Adipocyte (in vitro differentiated cells): ENCODE measurements around the gene DTX2.
A peak's percentile ranks its signal among the peaks of the same experiment; 100 is the strongest.
"Not testable (repeated sequence)": the region's sequence is repeated elsewhere in the genome, so short reads cannot be mapped to it uniquely, and the experiment has no call there.

ENCODE experiments used
- DNase-seq: peaks from one replicate; pipeline ENCODE4 v3.0.0-alpha.2; 2015; ENCODE audit warnings: low read depth
- H3K27me3 ChIP-seq: replicated peaks from 2 replicates; pipeline ENCODE4 v1.7.0; 2013; ENCODE audit warnings: mild to moderate bottlenecking, low read length, moderate library complexity; ENCODE audit not compliant: control insufficient read depth, insufficient read depth
- H3K36me3 ChIP-seq: 2 replicates; pipeline ENCODE4 v1.7.0; 2013; ENCODE audit warnings: low read length, mild to moderate bottlenecking, moderate library complexity; ENCODE audit not compliant: control insufficient read depth, insufficient read depth, severe bottlenecking
- H3K4me1 ChIP-seq: 2 replicates; pipeline ENCODE4 v1.7.0; 2013; ENCODE audit warnings: mild to moderate bottlenecking, low read length, moderate library complexity; ENCODE audit not compliant: control insufficient read depth, insufficient read depth
- H3K4me3 ChIP-seq: 2 replicates; pipeline ENCODE4 v1.7.0; 2013; ENCODE audit warnings: mild to moderate bottlenecking, low read length, moderate library complexity
- H3K9ac ChIP-seq: 2 replicates; pipeline ENCODE4 v1.7.0; 2013; ENCODE audit warnings: mild to moderate bottlenecking, low read length, moderate library complexity
- H3K9me3 ChIP-seq: 2 replicates; pipeline ENCODE4 v1.7.0; 2013; ENCODE audit warnings: mild to moderate bottlenecking, low read length, moderate library complexity; ENCODE audit not compliant: control insufficient read depth

The DTX2 gene

DNA sequence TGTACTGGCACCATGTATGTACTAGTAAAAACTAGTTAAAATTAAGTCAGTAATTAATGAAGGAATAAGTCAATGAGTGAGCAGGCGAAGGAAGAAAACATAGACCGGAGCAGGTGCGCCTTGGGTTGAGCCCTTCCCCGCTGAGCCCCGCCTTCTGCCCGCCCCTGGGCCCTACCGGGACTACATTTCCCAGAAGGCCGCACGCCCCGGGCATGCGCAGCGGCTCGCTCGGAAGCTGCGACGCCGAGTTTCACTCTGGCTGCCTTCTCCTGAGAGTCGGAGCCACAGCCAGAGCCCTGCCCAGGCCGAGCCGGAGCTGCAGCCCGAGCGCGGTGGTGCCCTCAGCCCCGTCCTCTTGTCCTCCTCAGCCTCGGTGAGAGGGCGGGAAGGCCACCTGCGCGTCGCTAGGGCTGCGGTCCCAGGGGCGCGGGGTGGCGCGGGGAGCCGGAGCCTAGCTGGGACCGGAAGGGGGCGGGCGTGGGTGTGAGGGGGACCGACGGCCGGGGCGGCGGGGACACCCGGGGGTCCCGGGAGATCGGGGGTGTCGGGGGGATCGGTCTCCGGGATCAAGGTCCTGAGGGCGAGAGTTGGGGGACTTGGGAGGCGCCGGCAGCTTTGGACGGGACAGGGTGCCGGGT, at the start of gene DTX2:
DTX2 (plus strand) TSS at position 246 of the 638 bp plus-strand sequence. CDS start 18,801 bp downstream, outside the sequence.
- H3K36me3 ChIP-seq, H3K27me3 ChIP-seq, H3K4me1 ChIP-seq, DNase-seq, H3K9me3 ChIP-seq: not testable (repeated sequence)
- peak within 1 kb of the TSS; percentile 63 for H3K9ac ChIP-seq
- peak within 1 kb of the TSS; percentile 63 for H3K4me3 ChIP-seq

DNA sequence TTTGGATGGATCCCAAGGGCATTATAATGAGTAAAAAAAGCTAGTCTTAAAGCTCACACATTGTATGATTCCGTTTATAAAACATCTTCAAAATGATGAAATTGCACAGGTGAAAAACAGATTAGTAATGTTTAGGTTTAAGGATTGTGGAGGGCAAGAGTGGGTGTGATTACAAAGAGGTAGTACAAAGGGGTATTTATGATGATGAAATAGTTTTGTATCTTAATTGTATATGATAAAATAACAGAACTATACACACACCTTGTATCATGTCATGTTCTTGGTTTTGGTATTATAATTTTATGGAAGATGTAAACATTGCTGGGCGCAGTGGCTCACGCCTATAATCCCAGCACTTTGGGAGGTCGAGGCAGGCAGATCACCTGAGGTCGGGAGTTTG, 49.3 kb upstream of the DTX2 start:
- no peaks in the 10 kb centered on the region for H3K36me3 ChIP-seq
- H3K9me3 ChIP-seq: no peaks in the 10 kb centered on the region
- DNase-seq: no peak
- no peaks in the 10 kb centered on the region for H3K4me1 ChIP-seq
- H3K27me3 ChIP-seq: peaks cover 3% of the 10 kb centered on the region
- H3K9ac ChIP-seq: no peak overlapping the region
- H3K4me3 ChIP-seq: no peak overlapping the region

DNA sequence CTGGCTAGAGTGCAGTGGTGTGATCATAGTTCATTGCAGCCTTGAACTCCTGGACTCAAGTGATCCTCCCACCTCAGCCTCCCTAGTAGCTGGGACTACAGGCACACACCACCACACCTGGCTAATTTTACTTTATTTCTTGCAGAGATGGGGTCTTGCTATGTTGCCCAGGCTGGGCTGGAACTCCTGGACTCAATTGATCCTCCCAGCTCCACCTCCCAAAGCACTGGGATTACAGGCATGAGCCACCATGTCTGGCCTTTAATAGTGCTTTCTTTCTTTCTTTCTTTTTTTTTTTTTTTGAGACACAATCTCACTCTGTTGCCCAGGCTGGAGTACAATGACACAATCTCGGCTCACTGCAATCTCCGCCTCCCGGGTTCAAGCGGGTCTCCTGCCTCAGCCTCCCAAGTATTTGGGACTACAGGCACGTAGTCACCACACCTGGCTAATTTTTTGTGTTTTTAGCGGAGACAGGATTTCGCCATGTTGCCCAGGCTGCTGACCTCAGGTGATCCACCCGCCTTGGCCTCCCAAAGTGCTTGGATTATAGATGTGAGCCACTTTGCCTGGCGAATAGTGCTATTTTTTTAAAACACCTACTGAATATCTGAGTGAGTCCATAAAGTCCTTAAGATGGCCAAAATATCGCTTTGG, 43.7 kb upstream of the DTX2 start:
- H3K4me1 ChIP-seq, DNase-seq, H3K27me3 ChIP-seq, H3K4me3 ChIP-seq, H3K9ac ChIP-seq, H3K36me3 ChIP-seq, H3K9me3 ChIP-seq: not testable (repeated sequence)

DNA sequence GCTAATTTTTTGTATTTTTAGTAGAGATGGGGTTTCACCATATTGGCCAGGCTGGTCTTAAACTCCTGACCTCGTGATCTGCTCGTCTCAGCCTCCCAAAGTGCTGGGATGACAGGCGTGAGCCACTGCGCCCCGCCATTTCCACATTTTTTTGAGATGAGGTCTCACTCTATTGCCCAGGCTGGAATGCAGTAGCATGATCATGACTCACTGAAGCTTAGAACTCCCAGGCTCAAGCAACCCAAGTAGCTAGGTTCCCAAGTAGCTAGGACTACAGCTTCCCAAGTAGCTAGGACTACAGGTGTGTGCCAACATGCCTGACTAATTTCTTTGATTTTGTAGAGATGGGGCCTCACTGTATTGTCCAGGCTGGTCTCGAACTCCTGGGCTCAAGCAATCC, 40.4 kb upstream of the DTX2 start:
- H3K36me3 ChIP-seq, H3K27me3 ChIP-seq, H3K9ac ChIP-seq, H3K4me3 ChIP-seq, H3K9me3 ChIP-seq: not testable (repeated sequence)
- DNase-seq: peak; percentile 87
- H3K4me1 ChIP-seq: peaks cover 14% of the 10 kb centered on the region

DNA sequence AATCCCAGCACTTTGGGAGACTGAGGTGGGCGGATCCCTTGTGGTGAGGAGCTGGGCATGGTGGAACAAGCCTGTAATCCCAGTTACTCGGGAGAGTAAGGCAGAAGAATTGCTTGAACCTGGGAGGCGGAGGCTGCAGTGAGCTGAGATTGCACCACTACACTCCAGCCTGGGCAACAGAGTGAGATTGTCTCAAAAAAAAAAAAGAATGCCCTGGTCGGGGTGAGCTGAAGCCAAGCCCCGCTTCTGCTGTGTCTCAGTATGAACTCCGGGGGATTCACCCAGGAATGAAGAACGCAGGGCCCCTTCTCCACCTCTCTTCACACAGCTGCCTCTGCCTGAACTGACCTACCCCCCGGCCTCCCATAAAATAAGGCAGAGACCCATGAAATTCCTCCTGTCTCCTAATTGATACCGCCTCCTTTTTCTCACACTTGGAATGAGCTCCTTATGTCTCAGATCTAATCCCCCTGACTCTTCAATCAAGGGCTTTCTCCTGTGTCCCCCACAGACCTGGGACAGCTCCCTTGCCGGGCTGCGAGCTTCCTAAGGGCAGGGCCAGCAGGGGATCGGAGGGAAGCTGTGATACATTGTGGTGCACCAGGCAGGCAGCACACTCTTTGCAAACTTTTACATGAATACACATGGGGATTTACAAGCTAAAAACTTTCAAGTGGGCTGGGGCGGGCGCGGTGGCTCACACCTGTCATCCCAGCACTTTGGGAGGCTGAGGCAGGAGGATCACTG, 37.7 kb upstream of the DTX2 start:
- Histone ChIP-seq H3K4me3 (peak overlapping the region; percentile 27), H3K27me3 (no peaks in the 10 kb centered on the region), H3K9me3 (no peaks in the 10 kb centered on the region), H3K4me1 (peaks cover 14% of the 10 kb centered on the region), H3K36me3 (no peaks in the 10 kb centered on the region), H3K9ac (no peak overlapping the region)
- DNase-seq: no peak

DNA sequence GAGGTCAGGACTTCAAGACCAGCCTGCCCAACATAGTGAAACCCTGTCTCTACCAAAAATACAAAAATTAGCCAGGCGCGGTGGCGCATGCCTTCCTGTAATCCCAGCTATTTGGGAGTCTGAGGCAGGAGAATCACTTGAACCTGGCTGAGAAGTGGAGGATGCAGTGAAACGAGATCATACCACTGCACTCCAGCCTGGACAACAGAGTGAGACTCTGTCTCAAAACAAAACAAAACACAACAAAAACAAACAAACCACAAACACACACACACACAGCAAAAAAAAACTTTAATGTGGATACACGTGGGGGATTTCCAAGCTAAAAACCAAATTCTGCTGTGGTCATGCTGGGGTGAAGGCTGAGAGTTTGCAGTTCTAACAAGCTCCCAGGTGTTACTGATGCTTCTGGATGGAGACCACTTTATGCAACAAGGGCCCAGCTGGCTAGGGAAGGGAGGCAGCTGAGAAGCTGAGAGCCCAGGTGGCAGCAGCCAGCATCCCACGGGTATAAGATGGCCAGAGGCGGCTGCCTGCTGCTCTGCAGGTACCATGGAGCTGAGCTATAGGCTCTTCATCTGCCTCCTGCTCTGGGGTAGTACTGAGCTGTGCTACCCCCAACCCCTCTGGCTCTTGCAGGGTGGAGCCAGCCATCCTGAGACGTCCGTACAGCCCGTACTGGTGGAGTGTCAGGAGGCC, 36.9 kb upstream of the DTX2 start, which contains the start of gene ZP3:
ZP3 (plus strand) TSS at position 538 of the 699 bp plus-strand sequence; CDS start at position 553, 15 bp downstream.
- DNase-seq: no peak
- Histone ChIP-seq H3K4me1 (peaks cover 11% of the 10 kb centered on the region), H3K36me3 (no peaks in the 10 kb centered on the region), H3K9me3 (no peaks in the 10 kb centered on the region), H3K4me3 (no peak within 1 kb of the TSS), H3K9ac (no peak within 1 kb of the TSS), H3K27me3 (no peaks in the 10 kb centered on the region)

DNA sequence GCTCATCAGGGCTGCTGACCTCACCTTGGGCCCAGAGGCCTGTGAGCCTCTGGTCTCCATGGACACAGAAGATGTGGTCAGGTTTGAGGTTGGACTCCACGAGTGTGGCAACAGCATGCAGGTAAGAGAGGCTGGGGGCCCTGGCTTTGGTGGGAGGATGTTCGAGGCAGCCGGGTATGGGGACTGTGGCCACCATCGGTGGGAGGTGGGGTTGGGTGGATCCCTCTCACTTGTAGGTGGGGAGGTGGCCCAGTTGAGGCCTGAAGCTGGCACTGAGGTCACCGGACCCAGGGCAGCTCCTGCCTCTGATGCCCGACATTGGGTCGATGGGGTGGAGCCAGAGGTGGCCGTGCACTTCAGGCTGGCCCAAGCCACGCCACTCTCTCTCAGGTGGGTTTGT, 36.4 kb upstream of the DTX2 start:
- Histone ChIP-seq H3K4me3 (no peak overlapping the region), H3K9me3 (no peaks in the 10 kb centered on the region), H3K4me1 (peaks cover 11% of the 10 kb centered on the region), H3K27me3 (no peaks in the 10 kb centered on the region), H3K9ac (no peak overlapping the region), H3K36me3 (no peaks in the 10 kb centered on the region)
- no peak for DNase-seq

DNA sequence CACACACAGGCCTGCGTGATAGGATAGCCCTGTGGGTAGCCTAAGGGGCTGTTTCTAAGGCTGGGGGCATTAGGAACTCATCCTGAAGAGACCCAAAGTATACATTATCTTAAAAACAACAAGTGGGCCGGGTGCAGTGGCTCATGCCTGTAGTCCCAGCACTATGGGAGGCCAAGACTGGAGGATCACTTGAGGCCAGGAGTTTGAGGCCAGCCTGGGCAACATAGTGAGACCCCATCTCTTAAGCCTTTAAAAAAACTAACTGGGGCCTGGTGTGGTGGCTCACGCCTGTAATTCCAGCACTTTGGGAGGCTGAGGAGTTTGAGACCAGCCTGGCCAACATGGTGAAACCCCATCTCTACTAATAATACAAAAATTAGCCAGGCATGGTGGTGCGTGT, 36.0 kb upstream of the DTX2 start:
- not testable (repeated sequence) for H3K9ac ChIP-seq, H3K36me3 ChIP-seq, H3K9me3 ChIP-seq, DNase-seq, H3K4me3 ChIP-seq, H3K27me3 ChIP-seq
- H3K4me1 ChIP-seq: peaks cover 11% of the 10 kb centered on the region

DNA sequence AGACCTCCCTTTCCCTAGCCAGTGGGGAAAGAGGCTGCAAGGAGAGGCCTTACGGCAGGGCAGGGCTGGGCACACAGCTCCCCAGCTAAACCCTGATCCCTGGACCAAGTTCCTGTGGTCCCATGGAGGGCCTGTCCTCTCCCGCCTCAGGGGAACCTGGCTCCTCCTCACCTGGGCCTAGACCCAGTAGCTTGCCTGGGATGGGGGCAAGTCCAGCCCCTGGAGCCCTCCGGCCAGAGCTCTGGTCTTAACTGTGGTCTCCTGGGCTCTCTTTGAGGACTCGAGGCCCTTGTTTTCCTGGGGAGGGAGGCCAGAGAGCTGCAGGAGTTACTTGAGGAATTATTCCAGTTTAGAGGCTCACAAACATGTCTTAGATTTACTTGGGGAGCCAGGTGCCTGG, 35.3 kb upstream of the DTX2 start:
- Histone ChIP-seq H3K9me3 (no peaks in the 10 kb centered on the region), H3K4me3 (no peak overlapping the region), H3K4me1 (peaks cover 11% of the 10 kb centered on the region), H3K27me3 (no peaks in the 10 kb centered on the region), H3K9ac (no peak overlapping the region), H3K36me3 (no peaks in the 10 kb centered on the region)
- DNase-seq: no peak

DNA sequence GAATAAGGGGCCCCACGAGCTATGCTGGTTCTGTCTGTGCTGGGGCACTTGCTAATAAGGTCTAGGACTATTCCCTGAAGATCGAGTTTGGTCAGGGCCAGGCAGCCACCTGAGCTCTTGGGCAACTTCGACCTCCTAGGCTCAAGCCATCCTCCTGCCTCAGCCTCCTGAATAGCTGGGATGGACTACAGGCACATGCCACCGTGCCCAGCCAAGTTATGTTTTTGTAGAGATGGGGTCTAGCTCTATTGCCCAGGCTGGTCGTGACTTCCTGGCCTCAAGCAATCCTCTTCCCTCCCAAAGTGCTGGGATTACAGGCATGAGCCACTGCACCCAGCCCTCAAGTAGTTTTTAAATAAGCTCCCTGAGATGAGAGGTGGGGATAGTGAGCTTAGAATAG, 33.9 kb upstream of the DTX2 start:
- Histone ChIP-seq H3K9ac (no peak overlapping the region), H3K9me3 (no peaks in the 10 kb centered on the region), H3K36me3 (no peaks in the 10 kb centered on the region), H3K4me1 (peaks cover 11% of the 10 kb centered on the region), H3K27me3 (no peaks in the 10 kb centered on the region), H3K4me3 (no peak overlapping the region)
- no peak for DNase-seq
